ENCODE data around the gene ANTKMT. TPM values are rescaled to one million over a fixed set of nuclear protein-coding genes. Genes with fewer than 3 reads are reported as not detected.

The ANTKMT gene
- total and polyA plus RNA-seq, 2 donors (not counting 3 experiments of a cell fraction or from before 2014, with no cell fraction given) = 26.1 to 27.9 TPM

GRCh38 chr16:683396-684070 is 37.4 kb upstream of the ANTKMT start:
- dilution Hi-C loops (cut with MboI; ENCODE audit: extremely low pct_ligation_motif_present, low sequenced_read_pairs) = no loop called here
- CTCF ChIA-PET = no interaction called here
- TF ChIP-seq MAX (IDR thresholded peaks at IDR 0.05; ENCODE audit: insufficient read depth, insufficient read length) (no peak), JUN (IDR thresholded peaks at IDR 0.05; ENCODE audit: borderline replicate concordance, insufficient read depth, insufficient read length, low read depth) (no peak), EZH2 (IDR thresholded peaks at IDR 0.05; ENCODE audit: borderline replicate concordance, low read depth, low read length, severe bottlenecking) (no peak), FOS (IDR thresholded peaks at IDR 0.05; ENCODE audit: borderline replicate concordance, insufficient read depth, low read length) (no peak), CTCF (IDR thresholded peaks at IDR 0.05; ENCODE audit: extremely low read depth in 1 of 2, insufficient read depth in 1 of 2, low read depth in 1 of 2, low read length in 2 of 2) (no peak)
- intact Hi-C loops (cut with micrococcal nuclease) = no loop called here
- Histone ChIP-seq H3K9me3 (replicated peaks; ENCODE audit: control insufficient read depth, insufficient read depth, low read length) (no peaks in the 10 kb centered on the region), H3K4me2 (ENCODE audit: insufficient read depth, low read length) (peak overlapping the region; percentile 29), H3K9ac (replicated peaks; ENCODE audit: extremely low read depth, insufficient read depth, low read length) (no peak overlapping the region), H3K79me2 (ENCODE audit: control insufficient read depth, insufficient read depth, low read length) (peaks cover 31% of the 10 kb centered on the region), H3K4me1 (ENCODE audit: control insufficient read depth, extremely low read depth, insufficient read depth, low read length) (peaks cover 20% of the 10 kb centered on the region), H3K27me3 (ENCODE audit: control insufficient read depth in 2 of 2, insufficient read depth in 2 of 2, low read length in 2 of 2) (no peaks in the 10 kb centered on the region), H2AFZ (ENCODE audit: low read depth, low read length) (no peak overlapping the region), H3K4me3 (replicated peaks in 1 of 3; ENCODE audit: insufficient read depth in 1 of 3, low read depth in 1 of 3, low read length in 3 of 3) (peak overlapping the region in 2 of 3 experiments; percentile 5 to 71), H3K36me3 (ENCODE audit: control insufficient read depth in 2 of 2, extremely low read depth in 1 of 2, insufficient read depth in 2 of 2, low read length in 2 of 2) (peaks cover 7 to 22% of the 10 kb centered on the region in 2 experiments), H3K27ac (ENCODE audit: insufficient read depth, low read depth, low read length) (peak overlapping the region; percentile 35), H4K20me1 (replicated peaks; ENCODE audit: control insufficient read depth, extremely low read depth, insufficient read depth, low read length) (no peaks in the 10 kb centered on the region), H3K9me1 (replicated peaks; ENCODE audit: control insufficient read depth, extremely low read depth, insufficient read depth, low read length) (no peaks in the 10 kb centered on the region)
- POLR2A ChIA-PET = no interaction called here
- no TSS peak for BruUV-seq (replicated peaks)
- FAIRE-seq (no peak), DNase-seq (ENCODE audit: low read depth, low spot score) (no peak)

Data from endothelial cell of umbilical vein (primary cell).